HG02759 (cell line): ENCODE measurements around the gene CDC42BPG.

Experiments
- ATAC-seq: cut with Tn5 transposase; IDR thresholded peaks from one replicate; pipeline ENCODE4 v1.9.1; 2021; ENCODE audit warnings: mild to moderate bottlenecking, moderate library complexity; ENCODE audit not compliant: unreplicated experiment

The CDC42BPG gene

DNA sequence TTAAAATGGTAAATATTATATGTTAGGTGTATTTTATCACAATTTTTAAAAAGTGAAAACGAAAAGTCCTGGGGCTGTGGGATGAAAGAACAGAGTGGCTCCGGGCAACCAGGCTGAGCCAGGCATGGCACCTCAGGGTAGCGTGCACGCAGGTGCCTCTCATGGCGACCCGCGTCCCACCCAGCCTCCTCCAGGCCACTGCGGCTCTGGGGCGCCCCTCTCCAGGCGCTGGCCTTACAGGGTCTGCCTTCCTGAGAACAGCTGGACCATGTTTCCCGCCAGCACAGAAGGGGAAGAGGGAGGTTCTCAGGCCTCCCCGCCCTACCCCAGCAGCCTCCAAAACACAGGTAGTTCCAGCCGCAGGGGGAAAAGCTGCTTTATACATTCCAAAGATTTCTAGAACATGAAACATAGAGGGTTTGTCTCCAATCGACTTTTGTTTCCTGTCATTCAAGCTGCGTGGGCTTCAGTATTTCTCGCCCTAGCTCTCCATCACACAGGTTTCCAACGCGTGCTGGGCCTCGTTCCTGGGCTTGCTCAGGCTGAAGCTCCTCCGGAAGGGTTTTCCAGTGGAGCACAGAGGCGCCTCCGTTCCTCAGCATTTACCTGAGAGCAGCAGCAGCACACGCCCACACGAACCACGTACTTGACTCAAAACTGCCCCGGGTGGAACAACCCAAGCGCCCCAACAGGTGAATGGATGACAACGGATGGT, 23.5 kb upstream of the CDC42BPG start:
- no peak for ATAC-seq

DNA sequence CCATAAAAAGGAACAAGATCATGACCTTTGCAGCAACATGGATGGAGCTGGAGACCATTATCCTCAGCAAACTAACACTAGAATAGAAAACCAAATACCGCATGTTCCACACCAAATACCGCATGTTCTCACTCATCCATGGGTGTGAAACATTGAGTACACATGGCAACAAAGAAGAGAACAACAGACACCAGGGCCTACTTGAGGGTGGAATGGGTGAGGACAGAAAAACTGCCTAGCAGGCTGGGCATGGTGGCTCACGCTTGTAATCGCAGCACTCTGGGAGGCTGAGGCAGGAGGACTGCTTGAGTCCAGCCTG, 21.7 kb upstream of the CDC42BPG start:
- ATAC-seq, result no peak

DNA sequence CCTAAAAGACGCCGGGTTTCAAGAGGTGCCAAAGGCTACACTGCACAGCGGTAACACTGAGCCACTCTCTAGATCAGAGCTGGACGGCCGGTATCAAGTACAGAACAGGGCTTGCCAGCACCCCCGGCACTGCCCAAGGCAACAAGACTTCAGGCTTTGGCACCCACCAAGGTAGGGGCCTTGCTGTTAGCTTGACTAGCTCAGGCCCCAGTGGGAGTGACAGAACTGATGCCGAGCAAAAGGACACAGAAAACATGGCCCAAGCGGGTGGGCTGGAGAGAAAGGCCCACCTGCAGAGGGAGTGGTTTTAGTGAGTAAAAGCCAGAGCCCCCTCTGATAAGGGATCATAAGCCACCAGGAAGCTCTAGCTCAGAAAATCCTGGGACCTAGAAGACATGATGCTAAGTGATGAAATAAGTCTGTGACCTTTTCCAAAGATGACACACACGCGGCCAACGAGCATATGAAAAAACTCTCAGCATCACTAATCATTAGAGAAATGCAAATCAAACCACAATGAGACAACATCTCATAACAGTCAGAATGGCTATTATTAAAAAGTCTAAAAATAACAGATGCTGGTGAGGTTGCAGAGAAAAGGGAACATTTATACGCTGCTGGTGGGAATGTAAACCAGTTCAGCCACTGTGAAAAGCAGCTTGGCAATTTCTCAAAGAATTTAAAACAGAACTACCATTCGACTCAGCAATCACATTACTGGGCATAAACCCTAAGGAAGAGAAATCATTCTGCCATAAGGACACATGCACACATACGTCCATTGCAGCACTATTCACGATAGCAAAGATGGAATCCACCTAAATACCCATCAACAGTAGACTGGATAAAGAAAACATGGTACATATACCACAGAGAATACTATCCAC, 21.1 kb upstream of the CDC42BPG start:
- peak; percentile 46 for ATAC-seq

DNA sequence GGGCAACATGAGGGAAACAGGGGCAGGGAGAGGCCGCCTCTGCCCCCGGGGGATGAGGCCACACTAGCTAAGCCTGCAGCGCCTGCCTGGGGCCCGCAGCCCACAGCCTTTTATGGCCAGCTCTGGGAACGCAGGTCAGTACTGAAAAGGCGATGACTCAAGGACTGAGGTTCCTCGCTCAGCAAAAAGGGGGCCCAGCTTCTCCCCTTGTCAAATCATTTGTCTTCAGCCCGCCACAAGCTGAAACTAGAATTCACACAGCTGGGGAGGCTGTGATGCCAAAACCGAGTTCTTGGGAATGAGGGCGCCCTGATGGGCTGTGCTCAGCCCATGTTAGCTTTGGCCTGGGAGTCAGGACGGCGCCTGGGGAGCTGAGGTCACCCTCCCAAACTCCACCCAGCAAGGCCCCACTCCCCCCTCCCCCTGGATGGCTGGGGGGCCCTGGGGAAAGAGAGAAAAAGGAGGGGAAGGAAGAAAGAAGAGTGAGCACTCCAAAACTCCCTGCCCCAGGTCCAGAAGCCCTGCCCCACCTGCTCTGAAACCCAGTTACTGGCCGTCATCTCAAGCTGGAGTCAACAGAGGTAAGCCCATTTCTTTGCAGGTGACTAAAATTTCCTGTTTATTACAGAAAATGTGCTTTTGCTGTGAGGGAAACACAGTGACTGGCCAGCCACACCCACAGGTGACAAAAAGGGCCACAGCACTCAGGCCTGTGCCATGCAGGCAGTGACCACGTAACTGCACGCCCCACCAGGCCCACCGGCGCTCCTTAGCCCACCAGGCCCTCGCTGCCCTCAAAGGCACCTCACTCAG, 20.2 kb upstream of the CDC42BPG start:
- peak; percentile 22 for ATAC-seq

DNA sequence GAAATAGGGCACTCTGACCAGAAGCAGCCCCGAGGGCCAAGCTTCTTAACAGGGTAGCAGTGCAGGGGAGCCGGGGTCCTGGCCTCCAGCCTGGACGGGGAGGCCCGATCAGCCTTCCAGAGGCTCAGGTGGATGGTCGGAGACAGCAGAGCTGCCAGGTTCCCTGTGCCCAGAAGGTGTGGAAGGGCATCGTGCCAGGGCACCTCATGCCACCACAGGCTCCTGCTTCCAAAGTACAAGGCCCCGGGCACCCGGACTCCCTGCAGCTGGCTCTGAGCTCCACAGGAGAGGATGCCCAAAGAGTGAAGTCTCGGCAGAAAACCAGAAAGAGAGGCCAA, 19.7 kb upstream of the CDC42BPG start:
- ATAC-seq, result no peak

DNA sequence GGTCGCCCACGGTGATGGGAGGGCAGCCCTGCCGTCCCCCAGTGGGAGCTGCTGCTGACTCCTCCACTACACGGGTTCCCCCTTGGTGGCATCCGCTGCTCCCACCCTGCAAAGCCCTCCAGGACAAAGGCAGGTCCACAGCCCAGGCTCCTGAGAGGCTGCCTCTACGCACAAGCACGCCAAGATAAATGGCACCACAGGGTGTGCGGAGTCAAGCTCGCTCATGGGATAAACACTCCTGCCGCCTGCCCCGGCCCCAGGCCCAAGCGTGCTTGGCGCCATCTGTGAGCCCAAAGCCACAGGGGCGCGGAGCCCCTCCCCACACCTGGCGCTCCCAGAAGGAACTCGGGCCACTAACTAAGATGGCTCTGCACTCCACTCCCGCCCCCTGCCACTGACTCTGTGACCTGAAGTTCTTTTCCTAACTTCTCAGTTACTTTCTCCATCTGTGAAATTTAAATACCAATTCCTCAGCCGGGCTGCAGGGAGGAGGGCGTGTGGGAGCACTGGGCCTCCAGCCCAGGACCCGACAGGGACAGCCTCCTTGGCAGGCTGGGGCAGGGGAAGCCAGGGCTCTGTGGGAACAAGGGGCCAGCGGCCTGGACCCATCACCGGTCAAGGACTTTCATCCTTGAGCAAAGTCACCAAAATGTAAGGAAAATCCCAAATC, 19.1 kb upstream of the CDC42BPG start:
- ATAC-seq, result no peak

DNA sequence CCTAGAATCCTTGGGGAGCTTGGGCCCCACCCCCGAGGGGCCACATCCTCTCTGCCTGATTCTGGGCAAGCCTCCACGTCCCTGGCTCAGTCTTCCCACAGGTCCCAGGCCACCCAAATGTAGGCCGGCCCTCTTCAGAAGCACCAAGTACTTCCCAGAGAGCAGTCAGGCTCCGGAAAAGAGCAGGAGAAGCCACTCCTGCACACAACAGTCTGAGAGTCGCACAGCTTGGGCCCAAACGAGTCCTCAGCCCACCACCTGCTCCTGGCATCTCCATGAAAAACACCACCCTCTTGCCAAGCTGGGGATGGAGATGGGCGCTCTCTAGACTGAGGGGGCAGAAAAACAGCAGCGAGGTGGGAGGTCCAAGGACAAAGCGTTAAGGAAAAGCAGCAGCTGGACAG, 18.5 kb upstream of the CDC42BPG start:
- no peak for ATAC-seq

DNA sequence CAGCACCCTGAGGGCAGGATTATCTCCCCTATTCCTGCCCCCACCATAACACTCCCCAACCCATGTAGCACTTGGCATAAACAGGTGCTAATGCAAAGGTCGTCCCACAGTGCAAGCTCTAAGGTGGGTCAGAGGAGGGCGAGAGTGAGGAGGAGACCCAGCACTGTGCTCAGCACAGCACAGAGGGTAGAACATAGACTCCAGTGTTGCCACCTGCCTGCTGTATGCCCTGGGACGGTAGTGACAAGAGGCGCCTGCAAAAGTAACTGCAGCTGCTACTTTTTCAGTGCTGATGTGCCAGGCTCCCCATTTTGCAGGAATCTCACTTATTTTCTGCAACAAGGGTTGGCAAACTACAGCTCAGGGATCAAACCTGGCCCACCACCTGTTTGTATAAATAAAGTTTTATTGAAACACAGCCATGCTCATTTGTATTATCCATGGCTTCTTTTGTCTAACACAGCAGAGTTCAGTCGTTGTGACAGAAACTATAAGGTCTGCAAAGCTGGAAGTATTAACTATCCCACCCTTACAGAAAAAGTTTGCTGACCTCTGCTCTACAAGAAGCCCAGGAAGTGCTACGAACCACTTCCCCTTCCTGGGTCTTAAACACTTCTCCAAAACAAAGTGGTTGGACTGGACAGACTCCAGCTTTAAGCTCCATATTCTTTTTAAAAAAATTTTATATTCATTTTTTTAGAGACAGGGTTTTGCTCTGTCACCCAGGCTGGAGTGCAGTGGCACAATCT, 16.9 kb upstream of the CDC42BPG start:
- no peak for ATAC-seq

DNA sequence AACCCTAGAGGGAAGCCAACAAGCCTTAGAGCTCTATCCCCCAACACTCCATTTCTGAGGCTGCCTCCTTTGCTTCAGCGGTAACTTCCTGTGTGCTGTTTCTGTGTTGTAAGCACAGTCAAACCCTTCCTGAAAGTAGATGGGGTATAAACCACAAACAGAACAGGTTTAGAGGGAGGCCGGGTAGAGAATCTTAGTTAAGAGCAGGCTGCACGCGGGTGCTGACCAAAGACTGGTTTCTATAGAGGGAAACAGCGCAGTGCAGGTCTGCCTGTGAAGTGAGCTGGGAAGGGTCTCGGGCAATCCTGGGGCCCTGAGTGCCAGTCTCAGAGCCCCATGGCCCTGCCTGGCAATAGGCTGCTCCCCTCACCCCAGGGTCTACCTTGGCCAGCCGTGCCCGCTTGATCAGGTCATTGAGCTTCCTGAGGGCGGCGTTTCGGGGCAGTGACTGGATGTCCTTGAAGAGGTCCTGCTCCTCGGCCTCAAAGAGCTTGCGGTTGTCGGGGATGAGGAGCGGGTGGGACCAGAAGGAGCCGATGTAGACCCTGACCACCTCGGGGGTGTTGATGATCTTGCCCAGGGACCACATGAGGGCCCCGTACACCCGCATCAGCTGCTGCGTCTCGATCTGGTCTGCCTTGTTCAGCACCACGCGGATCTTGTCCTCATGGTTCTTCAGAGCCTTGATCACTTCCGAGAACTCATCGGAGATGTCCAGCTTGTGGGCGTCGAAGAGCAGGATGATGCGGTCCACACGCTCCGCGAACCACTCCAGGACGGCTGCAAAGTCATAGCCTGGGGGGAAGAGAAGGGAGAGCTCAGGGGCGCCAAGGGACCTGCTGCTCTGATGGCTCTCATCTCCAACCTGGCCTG, 15.3 kb upstream of the CDC42BPG start:
- peak; percentile 74 for ATAC-seq

DNA sequence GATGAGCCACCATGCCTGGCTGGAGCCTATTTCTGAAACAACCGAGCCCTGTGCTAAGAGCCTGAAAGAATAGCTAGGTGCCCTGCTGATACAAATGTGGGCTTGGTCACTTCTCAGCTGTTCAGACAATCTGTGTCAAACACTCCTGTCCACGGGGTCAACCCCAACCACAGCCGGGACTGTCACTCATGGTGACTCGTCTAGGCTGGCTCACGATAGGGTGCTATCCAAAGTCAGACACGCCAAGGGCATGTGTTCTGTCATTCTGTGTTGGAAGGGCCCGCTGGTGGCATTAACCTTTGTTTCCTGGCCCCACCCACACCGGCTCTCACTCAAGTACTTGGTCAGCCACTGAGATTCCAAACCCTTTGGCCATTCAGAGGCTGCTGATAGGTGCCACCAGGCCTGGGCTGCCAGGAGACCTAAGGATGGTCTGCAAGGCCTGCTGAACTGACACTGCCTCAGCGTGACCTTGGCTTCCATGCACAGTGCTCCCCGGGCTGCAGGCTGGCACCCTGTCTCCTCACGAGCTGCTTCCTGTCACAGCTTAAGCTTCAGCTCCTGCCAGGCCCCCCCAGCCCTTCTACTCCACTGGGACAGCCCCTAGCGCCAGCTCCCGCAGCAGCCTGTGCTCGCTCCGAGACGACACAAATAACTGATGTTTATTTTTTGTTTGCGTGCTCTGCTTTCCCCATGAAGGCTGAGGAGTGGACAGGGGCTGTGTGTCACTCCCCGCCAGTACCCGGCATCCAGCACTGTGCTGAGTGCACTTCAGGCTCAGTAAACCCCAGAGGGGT, 14.2 kb upstream of the CDC42BPG start:
- ATAC-seq, result peak; percentile 22

DNA sequence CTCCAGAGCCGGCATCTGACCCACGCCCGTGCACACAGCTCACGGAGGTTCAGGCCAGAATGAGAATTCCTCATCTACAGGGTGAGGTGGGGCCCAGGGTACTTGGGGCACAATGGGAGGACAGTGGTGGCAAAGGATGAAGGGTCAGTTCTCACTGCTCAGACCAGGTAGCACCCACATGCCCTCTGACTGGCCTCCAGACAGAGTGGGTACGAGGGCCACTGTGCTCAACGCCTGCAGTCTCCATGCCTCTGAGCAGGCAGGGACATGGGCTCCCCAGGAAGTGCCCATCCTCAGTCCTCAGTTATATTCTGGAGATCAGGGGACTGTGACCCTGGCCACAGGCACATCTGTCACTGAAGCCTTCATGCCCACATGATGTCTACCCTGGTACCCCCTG, 13.0 kb upstream of the CDC42BPG start:
- no peak for ATAC-seq

DNA sequence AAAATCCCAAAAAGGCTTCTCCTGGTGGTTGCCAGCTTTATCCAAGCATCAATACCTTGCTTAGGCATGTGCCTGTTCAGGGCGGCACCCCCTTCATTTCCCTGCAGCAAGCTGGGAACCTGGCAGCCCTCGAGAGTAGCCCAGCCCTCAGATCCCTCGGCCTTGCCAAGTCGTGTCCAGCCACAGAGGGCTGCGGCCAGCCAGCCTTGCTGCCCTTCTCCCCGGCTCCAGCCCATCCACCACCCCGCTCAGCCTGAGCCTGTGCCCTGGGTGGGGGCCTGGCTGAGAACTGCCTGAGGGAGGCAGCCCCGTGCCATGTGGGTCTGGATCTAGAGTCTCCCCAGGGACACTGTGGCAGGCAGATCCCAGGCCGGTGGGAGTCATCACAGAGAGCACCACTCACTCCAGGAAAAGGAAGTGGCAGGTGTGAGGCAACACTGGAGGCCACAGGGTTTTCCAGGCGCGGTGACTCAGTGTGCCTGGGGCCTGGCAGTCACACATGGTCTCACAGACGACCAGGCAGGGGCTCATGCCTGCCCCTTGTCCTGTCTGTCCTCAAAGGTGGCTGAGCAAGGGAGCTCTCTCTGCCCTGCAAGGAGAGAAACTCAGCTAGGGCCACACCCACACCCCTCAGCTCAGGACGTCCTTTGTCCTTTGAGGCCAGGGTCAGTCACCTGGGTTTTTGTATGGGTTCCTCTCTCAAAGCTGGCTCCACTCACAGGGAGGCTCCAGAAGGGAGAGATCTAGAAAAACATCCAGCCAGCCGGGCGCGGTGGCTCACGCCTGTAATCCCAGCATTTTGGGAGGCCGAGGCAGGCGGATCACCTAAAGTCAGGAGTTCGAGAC, 12.2 kb upstream of the CDC42BPG start:
- ATAC-seq, result no peak

DNA sequence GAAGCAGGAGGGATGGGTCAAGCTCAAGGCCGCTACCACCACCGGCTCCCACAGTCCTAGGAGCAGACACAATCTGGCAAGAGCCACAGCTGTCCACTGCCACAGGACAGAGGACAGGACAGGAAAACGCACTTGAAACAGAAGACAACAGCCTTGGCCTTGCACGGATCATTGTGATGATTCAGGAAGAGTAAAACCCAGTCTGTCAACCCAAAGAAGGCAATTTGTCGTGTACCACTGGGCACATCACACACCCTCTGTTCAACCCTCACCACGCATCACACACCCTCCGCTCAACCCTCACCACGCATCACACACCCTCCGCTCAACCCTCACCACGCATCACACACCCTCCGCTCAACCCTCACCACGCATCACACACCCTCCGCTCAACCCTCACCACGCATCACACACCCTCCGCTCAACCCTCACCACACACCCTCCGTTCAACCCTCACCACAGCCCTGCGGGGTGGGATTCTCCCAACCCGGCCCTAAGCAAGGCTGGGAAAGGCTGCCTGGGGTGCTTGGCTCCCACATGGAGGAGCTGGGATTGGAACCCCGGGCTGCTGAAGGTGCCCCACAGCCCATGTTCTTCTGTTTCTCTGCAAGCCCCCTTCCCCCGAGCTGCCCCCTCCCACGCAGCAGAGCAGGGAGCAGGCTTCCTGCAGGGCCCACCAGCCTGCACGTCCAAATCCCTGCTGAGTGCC, 11.3 kb upstream of the CDC42BPG start:
- no peak for ATAC-seq

DNA sequence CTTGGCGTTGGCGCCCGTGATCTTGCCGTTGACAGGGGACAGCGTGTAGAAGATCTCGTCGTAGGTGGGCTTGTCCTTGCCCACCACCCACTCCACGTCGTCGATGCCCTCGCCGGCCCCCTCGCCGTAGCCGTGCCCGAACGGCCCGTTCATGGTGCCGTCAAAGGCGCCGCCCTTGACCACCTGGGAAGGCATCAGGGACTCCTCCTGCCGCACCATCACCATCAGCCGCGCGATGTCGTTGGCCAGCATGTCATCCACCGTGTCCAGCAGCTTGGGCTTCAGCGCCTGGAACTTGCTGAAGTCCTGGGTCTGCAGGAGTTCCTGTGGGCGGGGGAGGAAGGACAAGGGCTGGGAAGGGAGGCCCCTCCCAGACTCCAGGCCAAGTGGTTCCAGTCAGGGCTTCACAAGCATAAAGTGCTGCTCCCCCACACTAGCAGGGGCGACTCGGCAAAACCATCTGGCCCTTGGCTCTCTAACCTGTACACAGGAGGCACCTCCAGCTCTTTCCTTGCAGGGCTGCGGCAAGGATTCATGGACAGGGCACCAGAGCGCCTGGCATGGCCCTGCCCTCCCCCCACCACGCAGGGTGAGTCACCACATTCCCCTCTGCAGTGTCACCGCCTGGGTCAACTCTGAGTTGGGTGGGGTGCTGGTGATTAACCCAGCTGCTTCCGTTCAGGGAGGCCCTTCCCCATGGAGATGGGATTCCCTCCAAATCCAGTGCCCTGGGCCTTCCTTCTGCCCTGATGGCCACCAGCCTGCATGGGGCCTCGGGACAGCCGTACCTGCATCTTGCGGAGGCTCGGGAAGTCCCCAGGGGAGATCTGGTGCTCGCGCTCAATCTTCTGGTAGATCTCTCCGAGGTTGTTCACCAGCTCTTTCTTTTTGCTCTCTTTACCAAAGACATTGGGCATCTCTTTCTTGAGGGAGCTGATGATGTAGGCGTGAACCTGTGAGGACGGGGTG, 10.4 kb upstream of the CDC42BPG start:
- ATAC-seq, result no peak

DNA sequence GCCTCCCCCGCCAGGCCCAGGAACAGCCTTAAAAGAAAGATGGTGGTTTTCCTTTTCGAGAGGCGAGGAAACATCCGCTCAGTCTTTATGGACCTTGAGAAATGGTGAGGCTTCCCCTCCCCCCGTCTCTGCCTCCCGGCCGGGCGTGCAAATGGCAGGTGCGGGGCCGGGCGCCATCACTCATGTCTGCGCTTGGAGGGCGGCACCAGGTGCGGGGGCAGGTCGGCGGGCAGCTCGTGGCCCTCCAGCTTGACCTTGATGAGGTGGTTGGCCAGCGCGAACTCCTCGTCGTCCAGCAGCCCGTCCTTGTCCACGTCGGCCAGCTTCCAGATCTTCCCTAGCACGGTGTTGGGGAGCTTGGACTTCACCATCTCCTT, 9.7 kb upstream of the CDC42BPG start:
- ATAC-seq, result no peak

DNA sequence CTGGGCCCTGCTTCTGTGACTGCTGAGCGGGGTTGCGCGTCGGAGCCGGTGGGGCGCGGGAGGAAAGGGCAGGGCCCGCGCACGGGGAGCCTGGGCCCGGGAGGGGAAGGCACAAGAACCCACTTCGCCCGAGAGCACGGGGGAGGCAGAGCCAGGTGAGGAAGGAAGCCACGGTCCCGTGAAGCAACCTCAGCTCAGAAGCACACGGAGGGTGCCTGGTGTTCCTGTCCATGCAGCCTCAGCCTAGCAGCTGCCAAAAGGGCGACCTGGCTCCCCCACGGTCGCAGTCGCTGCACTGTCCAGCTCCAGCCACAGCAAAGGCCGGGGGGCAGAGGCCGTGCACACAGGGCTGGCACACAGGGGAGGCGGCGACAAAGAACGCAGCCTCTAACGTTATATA, 9.3 kb upstream of the CDC42BPG start:
- no peak for ATAC-seq
